ENCODE measurements around the gene WDR6.
A peak's percentile ranks its signal among the peaks of the same experiment; 100 is the strongest.

The WDR6 gene

GRCh38 chr3:49028673-49029562 is 21.7 kb downstream of the WDR6 start, which contains the start of gene IMPDH2:
IMPDH2 (minus strand) TSS chr3:49029398; CDS start chr3:49029350, 48 bp downstream.
- Histone ChIP-seq H3K27ac (ENCODE audit: low read length) (peak within 1 kb of the TSS; percentile 54), H3K9ac (ENCODE audit: low read length) (peak within 1 kb of the TSS; percentile 95), H3K4me3 (ENCODE audit: low read length) (peak within 1 kb of the TSS; percentile 88), H3K4me1 (ENCODE audit: low read length) (peaks cover 16% of the 10 kb centered on the region), H3K27me3 (ENCODE audit: low read depth, low read length) (no peaks in the 10 kb centered on the region), H3K36me3 (replicated peaks; ENCODE audit: low read depth, low read length) (peaks cover 80% of the 10 kb centered on the region), H3K79me2 (ENCODE audit: low read length) (peaks cover 53% of the 10 kb centered on the region), H3K4me2 (ENCODE audit: low read length) (peak within 1 kb of the TSS; percentile 93), H4K20me1 (ENCODE audit: insufficient read depth, low read length) (no peaks in the 10 kb centered on the region), H2AFZ (ENCODE audit: low read depth, low read length) (no peak within 1 kb of the TSS; the same call in 1 of the 2 replicates), H3K9me3 (ENCODE audit: insufficient read depth, low read length) (no peaks in the 10 kb centered on the region)
- TF ChIP-seq CTCF (IDR thresholded peaks at IDR 0.05; ENCODE audit: low read depth, low read length), result no peak
- no peak for TF ChIP-seq EZH2phosphoT487 (IDR thresholded peaks at IDR 0.05; ENCODE audit: low read depth)

GRCh38 chr3:49029563-49029884 is 22.3 kb downstream of the WDR6 start:
- Histone ChIP-seq H3K9me3 (ENCODE audit: insufficient read depth, low read length) (no peaks in the 10 kb centered on the region), H3K9ac (ENCODE audit: low read length) (peak overlapping the region; percentile 44), H3K79me2 (ENCODE audit: low read length) (peaks cover 47% of the 10 kb centered on the region), H3K27me3 (ENCODE audit: low read depth, low read length) (no peaks in the 10 kb centered on the region), H3K4me2 (ENCODE audit: low read length) (peak overlapping the region; percentile 93), H3K36me3 (replicated peaks; ENCODE audit: low read depth, low read length) (peaks cover 76% of the 10 kb centered on the region), H3K27ac (ENCODE audit: low read length) (peak overlapping the region; percentile 13), H3K4me1 (ENCODE audit: low read length) (peaks cover 16% of the 10 kb centered on the region), H4K20me1 (ENCODE audit: insufficient read depth, low read length) (no peaks in the 10 kb centered on the region), H2AFZ (ENCODE audit: low read depth, low read length) (no peak overlapping the region; the same call in 1 of the 2 replicates), H3K4me3 (ENCODE audit: low read length) (peak overlapping the region; percentile 88)
- TF ChIP-seq EZH2phosphoT487 (IDR thresholded peaks at IDR 0.05; ENCODE audit: low read depth), result no peak
- no peak for TF ChIP-seq CTCF (IDR thresholded peaks at IDR 0.05; ENCODE audit: low read depth, low read length)

- TF ChIP-seq EZH2phosphoT487 (IDR thresholded peaks at IDR 0.05; ENCODE audit: low read depth) (no peak), CTCF (IDR thresholded peaks at IDR 0.05; ENCODE audit: low read depth, low read length) (no peak)
- H3K36me3 ChIP-seq (replicated peaks; ENCODE audit: low read depth, low read length), result peaks cover 75% of the 10 kb centered on the region
- no peak overlapping the region for H3K9ac ChIP-seq (ENCODE audit: low read length)
- H3K9me3 ChIP-seq (ENCODE audit: insufficient read depth, low read length), result no peaks in the 10 kb centered on the region
- no peak overlapping the region for H3K27ac ChIP-seq (ENCODE audit: low read length)
- no peak overlapping the region for H3K4me2 ChIP-seq (ENCODE audit: low read length)
- H3K27me3 ChIP-seq (ENCODE audit: low read depth, low read length), result no peaks in the 10 kb centered on the region
- peaks cover 39% of the 10 kb centered on the region for H3K79me2 ChIP-seq (ENCODE audit: low read length)
- peaks cover 16% of the 10 kb centered on the region for H3K4me1 ChIP-seq (ENCODE audit: low read length)
- no peak overlapping the region for H3K4me3 ChIP-seq (ENCODE audit: low read length)
- H4K20me1 ChIP-seq (ENCODE audit: insufficient read depth, low read length), result no peaks in the 10 kb centered on the region
- H2AFZ ChIP-seq (ENCODE audit: low read depth, low read length), result no peak overlapping the region
Observed at GRCh38 chr3:49030321-49030720, 23.1 kb downstream of the WDR6 start.

GRCh38 chr3:49032646-49033304 is 25.6 kb downstream of the WDR6 start:
- H3K36me3 ChIP-seq (replicated peaks; ENCODE audit: low read depth, low read length), result peaks cover 64% of the 10 kb centered on the region
- no peaks in the 10 kb centered on the region for H4K20me1 ChIP-seq (ENCODE audit: insufficient read depth, low read length)
- no peaks in the 10 kb centered on the region for H3K27me3 ChIP-seq (ENCODE audit: low read depth, low read length)
- H3K4me3 ChIP-seq (ENCODE audit: low read length), result no peak overlapping the region
- no peak overlapping the region for H3K4me2 ChIP-seq (ENCODE audit: low read length)
- H3K79me2 ChIP-seq (ENCODE audit: low read length), result peaks cover 14% of the 10 kb centered on the region
- no peak overlapping the region for H3K27ac ChIP-seq (ENCODE audit: low read length)
- no peaks in the 10 kb centered on the region for H3K9me3 ChIP-seq (ENCODE audit: insufficient read depth, low read length)
- no peak overlapping the region for H2AFZ ChIP-seq (ENCODE audit: low read depth, low read length)
- TF ChIP-seq EZH2phosphoT487 (IDR thresholded peaks at IDR 0.05; ENCODE audit: low read depth) (no peak), CTCF (IDR thresholded peaks at IDR 0.05; ENCODE audit: low read depth, low read length) (no peak)
- H3K9ac ChIP-seq (ENCODE audit: low read length), result no peak overlapping the region
- H3K4me1 ChIP-seq (ENCODE audit: low read length), result peaks cover 12% of the 10 kb centered on the region
